ENCODE results near the gene STAM. TPM values are rescaled to one million over a fixed set of nuclear protein-coding genes. Genes with fewer than 3 reads are reported as not detected.
A peak's percentile ranks its signal among the peaks of the same experiment; 100 is the strongest.

The STAM gene
- 37.0 and 38.8 TPM in 2 replicates for total RNA-seq (2021)
- percentile 94 among the genes with signal in this experiment for Bru-seq, nascent RNA
- percentile 88 among the genes with signal in this experiment for BruChase-seq, experiment 1, labeled RNA remaining after a 2-hour chase
- BruChase-seq, experiment 2, labeled RNA remaining after a 6-hour chase, result percentile 86 among the genes with signal in this experiment
- long read RNA-seq, transcript STAM-202 (14 exons, 2,972 nt), result major isoform, 52 of 61 reads
- long read RNA-seq, partial matches to known transcripts, result 5 of 61 reads
- long read RNA-seq, other reads (novel, unspliced or antisense), result 4 of 61 reads

GRCh38 chr10:17643755-17644484 lies at the start of gene STAM:
STAM (plus strand) TSS chr10:17644151; CDS start chr10:17644340, 189 bp downstream.
- CTCF ChIA-PET, result interaction anchor here (0.6 kb wide), 1 partner anchor 144 kb away, joined by 7 read pairs; no protein-coding TSS in a partner anchor
- no TSS peak for BruUV-seq (replicated peaks)

GRCh38 chr10:17597386-17597785 lies 46.6 kb upstream of the STAM start:
- intact Hi-C loops (cut with micrococcal nuclease; ENCODE audit: unreplicated experiment), result loop anchor here (5.0 to 10.0 kb wide), 2 partner anchors 145 to 773 kb away; partner anchors contain the start of gene ST8SIA6
- Histone ChIP-seq H3K4me1 (replicated peaks; ENCODE audit: insufficient read depth) (no peaks in the 10 kb centered on the region), H3K79me2 (ENCODE audit: low read depth) (no peaks in the 10 kb centered on the region), H3K4me2 (no peak overlapping the region), H3K9me2 (ENCODE audit: insufficient read depth) (no peaks in the 10 kb centered on the region), H3K27ac (no peak overlapping the region), H4K20me1 (ENCODE audit: insufficient read depth) (no peaks in the 10 kb centered on the region), H3K4me3 (no peak overlapping the region), H2AFZ (no peak overlapping the region), H3F3A (ENCODE audit: insufficient read depth, low read depth) (no peaks in the 10 kb centered on the region), H3K9me3 (ENCODE audit: insufficient read depth, low read depth) (no peaks in the 10 kb centered on the region), H3K27me3 (ENCODE audit: insufficient read depth, low read depth) (no peaks in the 10 kb centered on the region), H3K36me3 (ENCODE audit: low read depth) (no peaks in the 10 kb centered on the region)
- ChIA-PET POLR2A (ENCODE audit: unreplicated experiment) (interaction anchor here (0.7 kb wide), 1 partner anchor 33 kb away, joined by 5 read pairs; no protein-coding TSS in a partner anchor), CTCF (no interaction called here)
- no peak for DNase-seq
- TF ChIP-seq CTCF (conservative IDR thresholded peaks at IDR 0.05) (no peak), EZH2 (IDR thresholded peaks at IDR 0.05; ENCODE audit: low read depth) (no peak)
- BruUV-seq (replicated peaks), result no TSS peak

More at GRCh38 chr10:17643755-17644484, at the start of gene STAM:
- Histone ChIP-seq H3F3A (ENCODE audit: insufficient read depth, low read depth) (peaks cover 27% of the 10 kb centered on the region; the same call in 1 of the 2 replicates), H3K9me3 (ENCODE audit: insufficient read depth, low read depth) (no peaks in the 10 kb centered on the region), H3K36me3 (ENCODE audit: low read depth) (no peaks in the 10 kb centered on the region), H3K79me2 (ENCODE audit: low read depth) (peaks cover 67% of the 10 kb centered on the region), H3K4me2 (peak within 1 kb of the TSS; percentile 80), H2AFZ (peak within 1 kb of the TSS; percentile 84), H3K27ac (peak within 1 kb of the TSS; percentile 91), H3K9me2 (ENCODE audit: insufficient read depth) (no peaks in the 10 kb centered on the region), H3K27me3 (ENCODE audit: insufficient read depth, low read depth) (no peaks in the 10 kb centered on the region), H4K20me1 (ENCODE audit: insufficient read depth) (no peaks in the 10 kb centered on the region), H3K4me1 (replicated peaks; ENCODE audit: insufficient read depth) (peaks cover 30% of the 10 kb centered on the region), H3K4me3 (peak within 1 kb of the TSS; percentile 96)
- TF ChIP-seq CTCF (conservative IDR thresholded peaks at IDR 0.05), result no peak
- TF ChIP-seq EZH2 (IDR thresholded peaks at IDR 0.05; ENCODE audit: low read depth), result no peak
- POLR2A ChIA-PET (ENCODE audit: unreplicated experiment), result interaction anchor here (0.6 to 0.9 kb wide), 6 partner anchors 17 to 281 kb away, joined by 3 to 30 read pairs (median 6); no protein-coding TSS in a partner anchor
- intact Hi-C loops (cut with micrococcal nuclease; ENCODE audit: unreplicated experiment), result loop anchor here (1.0 to 5.0 kb wide), 4 partner anchors 11 to 138 kb away; partner anchors contain the start of gene HACD1
- peak; percentile 76 to 90 for DNase-seq

- no peak overlapping the region for H3K4me2 ChIP-seq
- no peaks in the 10 kb centered on the region for H3F3A ChIP-seq (ENCODE audit: insufficient read depth, low read depth)
- no peaks in the 10 kb centered on the region for H3K36me3 ChIP-seq (ENCODE audit: low read depth)
- CTCF ChIA-PET, result no interaction called here
- POLR2A ChIA-PET (ENCODE audit: unreplicated experiment), result no interaction called here
- TF ChIP-seq CTCF (conservative IDR thresholded peaks at IDR 0.05) (0 out of 2 replicates have a peak, but pooled peaks have one; percentile 32), EZH2 (IDR thresholded peaks at IDR 0.05; ENCODE audit: low read depth) (no peak)
- H3K9me2 ChIP-seq (ENCODE audit: insufficient read depth), result no peaks in the 10 kb centered on the region
- intact Hi-C loops (cut with micrococcal nuclease; ENCODE audit: unreplicated experiment), result loop anchor here (1.0 to 10.0 kb wide), 4 partner anchors 147 to 774 kb away; partner anchors contain the start of gene ST8SIA6
- no peak overlapping the region for H2AFZ ChIP-seq
- no peaks in the 10 kb centered on the region for H4K20me1 ChIP-seq (ENCODE audit: insufficient read depth)
- H3K4me3 ChIP-seq, result no peak overlapping the region
- H3K27me3 ChIP-seq (ENCODE audit: insufficient read depth, low read depth), result no peaks in the 10 kb centered on the region
- no peaks in the 10 kb centered on the region for H3K79me2 ChIP-seq (ENCODE audit: low read depth)
- H3K27ac ChIP-seq, result no peak overlapping the region
- H3K4me1 ChIP-seq (replicated peaks; ENCODE audit: insufficient read depth), result no peaks in the 10 kb centered on the region
- BruUV-seq (replicated peaks), result no TSS peak
- H3K9me3 ChIP-seq (ENCODE audit: insufficient read depth, low read depth), result no peaks in the 10 kb centered on the region
- peak in 1 of 2 experiments; percentile 10 for DNase-seq
These were observed 44.9 kb upstream of the STAM start for GRCh38 chr10:17599089-17599488.
